Activated CD4-positive, alpha-beta T cell treated with anti-CD3 and anti-CD28 coated beads, Interleukin-2, amount 50 U/mL, for 16 hours (primary cell): ENCODE measurements around the gene CSAG1.
"Not testable (repeated sequence)": the region's sequence is repeated elsewhere in the genome, so short reads cannot be mapped to it uniquely, and the experiment has no call there.

Experiments used
- DNase-seq: peaks from one replicate; pipeline ENCODE4 v3.0.0-alpha.2; 2020

Gene CSAG1, protein sequence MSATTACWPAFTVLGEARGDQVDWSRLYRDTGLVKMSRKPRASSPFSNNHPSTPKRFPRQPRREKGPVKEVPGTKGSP

DNA sequence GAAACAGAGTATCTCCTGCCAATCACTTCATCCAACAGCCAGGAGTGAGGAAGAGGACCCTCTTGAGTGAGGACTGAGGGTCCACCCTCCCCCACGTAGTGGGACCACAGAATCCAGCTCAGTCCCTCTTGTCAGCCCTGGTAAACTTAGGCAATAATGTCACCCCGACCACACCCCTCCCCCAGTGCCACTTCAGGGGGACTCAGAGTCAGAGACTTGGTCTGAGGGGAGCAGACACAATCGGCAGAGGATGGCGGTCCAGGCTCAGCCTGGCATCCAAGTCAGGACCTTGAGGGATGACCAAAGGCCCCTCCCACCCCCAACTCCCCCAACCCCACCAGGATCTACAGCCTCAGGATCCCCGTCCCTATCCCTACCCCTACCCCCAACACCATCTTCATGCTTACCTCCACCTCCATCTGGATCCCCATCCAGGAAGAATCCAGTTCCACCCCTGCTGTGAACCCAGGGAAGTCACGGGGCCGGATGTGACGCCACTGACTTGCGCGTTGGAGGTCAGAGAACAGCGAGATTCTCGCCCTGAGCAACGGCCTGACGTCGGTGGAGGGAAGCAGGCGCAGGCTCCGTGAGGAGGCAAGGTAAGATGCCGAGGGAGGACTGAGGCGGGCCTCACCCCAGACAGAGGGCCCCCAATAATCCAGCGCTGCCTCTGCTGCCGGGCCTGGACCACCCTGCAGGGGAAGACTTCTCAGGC is at the start of gene CSAG1, which contains the start of gene MAGEA12:
CSAG1 (minus strand) TSS at position 461 of the 715 bp plus-strand sequence. CDS start 1,261 bp downstream, outside the sequence.
MAGEA12 (plus strand) TSS at position 497 of the 715 bp plus-strand sequence. CDS start 2,405 bp downstream, outside the sequence.
- no peak for DNase-seq

DNA sequence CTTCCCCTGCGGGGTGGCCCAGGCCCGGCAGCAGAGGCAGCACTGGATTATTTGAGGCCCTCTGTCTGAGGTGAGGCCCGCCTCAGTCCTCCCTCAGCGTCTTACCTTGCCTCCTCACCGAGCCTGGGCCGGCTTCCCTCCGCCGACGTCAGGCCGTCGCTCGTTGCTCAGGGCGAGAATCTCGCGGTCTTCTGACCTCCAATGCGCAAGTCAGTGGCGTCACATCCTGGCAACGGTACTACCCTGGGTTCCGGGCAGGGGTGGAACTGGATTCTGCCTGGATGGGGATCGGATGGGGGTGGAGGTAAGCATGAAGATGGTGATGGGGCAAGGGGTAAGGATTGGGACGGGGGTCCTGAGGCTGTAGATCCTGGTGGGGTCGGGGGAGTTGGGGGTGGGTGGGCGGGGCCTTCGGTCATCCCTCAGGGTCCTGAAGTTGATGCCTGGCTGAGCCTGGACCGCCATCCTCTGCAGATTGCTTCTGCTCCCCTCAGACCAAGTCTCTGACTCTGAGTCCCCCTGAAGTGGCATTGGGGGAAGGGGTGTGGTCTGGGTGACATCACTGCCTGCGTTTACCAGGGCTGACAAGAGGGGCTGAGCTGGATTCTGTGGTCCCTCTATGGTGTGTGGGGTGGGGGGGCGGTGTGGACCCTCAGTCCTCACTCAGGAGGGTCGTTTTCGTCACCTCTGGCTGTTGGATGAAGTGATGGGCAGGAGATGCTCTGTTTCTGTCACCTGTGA is 36.2 kb upstream of the CSAG1 start, which contains the start of gene MAGEA6:
MAGEA6 (minus strand) TSS at position 141 of the 741 bp plus-strand sequence. CDS start 2,039 bp downstream, outside the sequence.
- DNase-seq = not testable (repeated sequence)

DNA sequence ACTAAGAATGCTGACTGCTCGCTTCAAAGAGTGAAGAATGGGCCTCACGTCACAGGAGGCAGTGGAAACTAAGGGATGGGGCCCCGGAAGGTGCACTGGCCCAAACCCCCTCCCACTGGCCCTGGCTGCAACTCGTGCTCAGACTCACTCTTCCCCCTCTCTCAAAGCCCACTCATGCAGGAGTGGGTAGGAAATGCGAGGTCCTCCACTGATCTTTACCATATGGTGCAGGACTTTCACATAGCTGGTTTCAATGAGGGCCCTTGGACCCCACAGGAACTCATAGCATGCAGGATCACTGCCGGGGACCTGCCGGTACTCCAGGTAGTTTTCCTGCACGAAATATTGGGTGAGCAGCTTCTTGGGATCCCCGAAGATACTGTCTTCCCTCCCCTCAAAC is 33.0 kb upstream of the CSAG1 start:
- not testable (repeated sequence) for DNase-seq

DNA sequence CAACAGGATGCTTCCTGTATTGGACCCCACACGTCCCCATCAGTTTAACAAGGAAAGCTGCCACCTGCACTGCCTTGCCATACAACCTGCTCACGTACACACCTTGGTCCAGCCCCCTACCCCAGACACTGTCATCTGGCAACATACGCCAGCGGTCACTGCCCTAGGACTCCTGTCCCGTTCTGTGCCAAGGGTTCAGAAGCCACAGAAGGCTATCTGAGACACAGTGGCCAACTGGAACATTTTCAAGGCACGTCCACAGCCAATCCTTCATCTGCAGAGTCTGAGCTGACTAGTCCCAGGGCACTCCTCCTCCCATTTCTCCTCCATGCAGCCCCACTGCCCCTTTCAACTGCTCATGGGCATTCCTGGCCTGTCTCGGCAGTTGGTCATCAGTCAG is 28.1 kb upstream of the CSAG1 start:
- DNase-seq = not testable (repeated sequence)

DNA sequence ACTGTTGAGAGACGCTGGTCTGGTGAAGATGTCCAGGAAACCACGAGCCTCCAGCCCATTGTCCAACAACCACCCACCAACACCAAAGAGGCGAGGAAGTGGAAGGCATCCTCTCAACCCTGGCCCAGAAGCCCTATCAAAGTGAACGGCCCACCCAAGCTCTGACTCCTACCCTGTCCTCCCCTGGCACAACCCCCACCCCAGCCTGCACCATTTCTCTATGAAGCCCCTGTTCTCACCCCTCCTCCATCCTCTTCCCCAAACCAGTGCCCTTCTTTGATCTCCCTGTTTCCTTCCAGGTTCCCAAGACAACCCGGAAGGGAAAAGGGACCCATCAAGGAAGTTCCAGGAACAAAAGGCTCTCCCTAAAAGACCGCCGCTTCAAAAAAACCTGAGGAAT is 26.0 kb upstream of the CSAG1 start:
- not testable (repeated sequence) for DNase-seq

DNA sequence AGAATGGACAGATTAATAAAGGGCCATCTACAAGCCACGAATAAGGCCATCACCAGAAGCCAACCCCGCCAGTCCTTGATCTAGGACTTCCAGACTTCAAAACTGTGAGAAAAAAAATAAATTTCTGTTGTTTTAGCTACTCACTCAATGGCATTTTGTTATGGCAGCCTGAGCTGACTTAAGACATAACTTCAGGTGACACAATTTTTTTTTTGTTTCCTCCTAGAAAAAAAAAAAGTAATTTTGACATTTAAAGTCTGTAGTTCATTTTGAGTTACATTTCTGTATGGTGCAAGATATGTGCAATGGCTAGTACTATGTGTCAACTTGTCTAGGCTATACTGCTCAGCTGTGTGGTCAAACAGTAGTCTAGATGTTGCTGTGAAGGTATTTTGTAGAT is 25.4 kb upstream of the CSAG1 start, which contains the start of gene CSAG3:
CSAG3 (plus strand) TSS at position 301 of the 400 bp plus-strand sequence.
- DNase-seq = not testable (repeated sequence)

DNA sequence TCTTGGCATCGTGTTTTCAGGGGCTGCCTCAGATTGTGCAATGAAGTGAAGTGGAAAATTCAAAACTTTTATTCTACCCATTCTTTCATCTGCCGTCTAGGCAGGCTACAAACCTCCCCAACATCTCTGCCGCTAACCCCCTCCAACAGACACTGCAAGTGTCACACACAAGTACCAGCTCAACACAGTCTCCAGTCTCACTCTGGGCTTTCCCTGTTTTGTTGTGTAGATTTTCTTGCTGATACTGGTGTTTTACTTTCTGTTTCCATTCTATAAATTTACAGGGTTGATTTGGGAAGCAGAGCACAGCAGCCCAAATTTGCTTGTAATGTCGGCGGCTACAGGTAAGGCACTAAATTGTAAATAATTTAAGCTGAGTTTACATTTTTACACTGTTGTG is 21.4 kb upstream of the CSAG1 start:
- DNase-seq = not testable (repeated sequence)

DNA sequence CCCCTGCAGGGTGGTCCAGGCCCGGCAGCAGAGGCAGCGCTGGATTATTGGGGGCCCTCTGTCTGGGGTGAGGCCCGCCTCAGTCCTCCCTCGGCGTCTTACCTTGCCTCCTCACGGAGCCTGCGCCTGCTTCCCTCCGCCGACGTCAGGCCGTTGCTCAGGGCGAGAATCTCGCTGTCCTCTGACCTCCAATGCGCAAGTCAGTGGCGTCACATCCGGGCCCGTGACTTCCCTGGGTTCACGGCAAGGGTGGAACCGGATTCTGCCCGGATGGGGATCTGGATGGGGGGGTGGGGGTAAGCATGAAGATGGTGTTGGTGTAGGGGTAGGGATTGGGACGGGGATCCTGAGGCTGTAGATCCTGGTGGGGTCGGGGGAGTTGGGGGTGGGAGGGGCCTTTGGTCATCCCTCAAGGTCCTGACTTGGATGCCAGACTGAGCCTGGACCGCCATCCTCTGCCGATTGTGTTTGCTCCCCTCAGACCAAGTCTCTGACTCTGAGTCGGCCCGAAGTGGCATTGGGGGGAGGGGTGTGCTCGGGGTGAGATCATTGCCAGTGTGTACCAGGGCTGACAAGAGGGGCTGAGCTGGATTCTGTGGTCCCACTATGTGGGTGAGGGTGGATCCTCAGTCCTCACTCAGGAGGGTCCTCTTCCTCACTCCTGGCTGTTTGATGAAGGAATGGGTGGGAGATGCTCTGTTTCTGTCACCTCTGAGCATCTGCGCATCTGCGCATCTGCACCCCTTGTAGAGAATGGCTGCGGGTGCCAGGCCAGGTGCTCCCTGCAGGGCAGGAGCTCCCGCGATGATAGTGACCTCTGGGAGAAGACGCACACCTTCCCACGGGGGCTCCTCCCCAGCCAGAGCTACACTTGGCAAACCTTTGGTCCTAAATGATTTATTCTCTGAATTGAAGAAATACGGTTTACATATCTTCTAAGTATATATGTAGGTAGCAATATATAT is 20.4 kb upstream of the CSAG1 start, which contains the start of gene MAGEA2:
MAGEA2 (minus strand) TSS at position 157 of the 965 bp plus-strand sequence. CDS start 2,479 bp downstream, outside the sequence.
- DNase-seq = not testable (repeated sequence)

DNA sequence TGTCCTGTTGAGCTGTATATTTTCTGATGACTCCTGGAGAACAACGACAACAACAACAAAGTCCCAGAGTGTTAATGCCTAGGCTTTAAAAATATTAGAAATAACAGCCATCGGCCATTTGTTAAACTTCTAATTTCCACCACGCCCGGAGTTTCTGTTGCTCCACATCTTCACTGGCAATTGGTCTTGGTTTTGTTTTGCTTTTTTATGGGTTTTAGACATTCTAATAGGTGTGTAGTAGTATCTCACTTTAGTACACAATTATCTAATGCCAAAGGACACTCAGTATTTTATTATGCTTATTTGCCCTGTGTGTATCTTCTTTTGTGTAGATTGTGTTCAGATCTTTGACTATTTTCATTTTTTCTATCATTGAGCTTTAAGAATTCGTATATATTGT is 5.0 kb upstream of the CSAG1 start:
- no peak for DNase-seq

DNA sequence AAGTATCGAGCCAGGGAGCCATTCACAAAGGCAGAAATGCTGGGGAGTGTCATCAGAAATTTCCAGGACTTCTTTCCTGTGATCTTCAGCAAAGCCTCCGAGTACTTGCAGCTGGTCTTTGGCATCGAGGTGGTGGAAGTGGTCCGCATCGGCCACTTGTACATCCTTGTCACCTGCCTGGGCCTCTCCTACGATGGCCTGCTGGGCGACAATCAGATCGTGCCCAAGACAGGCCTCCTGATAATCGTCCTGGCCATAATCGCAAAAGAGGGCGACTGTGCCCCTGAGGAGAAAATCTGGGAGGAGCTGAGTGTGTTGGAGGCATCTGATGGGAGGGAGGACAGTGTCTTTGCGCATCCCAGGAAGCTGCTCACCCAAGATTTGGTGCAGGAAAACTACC is 3.0 kb upstream of the CSAG1 start:
- DNase-seq = not testable (repeated sequence)

DNA sequence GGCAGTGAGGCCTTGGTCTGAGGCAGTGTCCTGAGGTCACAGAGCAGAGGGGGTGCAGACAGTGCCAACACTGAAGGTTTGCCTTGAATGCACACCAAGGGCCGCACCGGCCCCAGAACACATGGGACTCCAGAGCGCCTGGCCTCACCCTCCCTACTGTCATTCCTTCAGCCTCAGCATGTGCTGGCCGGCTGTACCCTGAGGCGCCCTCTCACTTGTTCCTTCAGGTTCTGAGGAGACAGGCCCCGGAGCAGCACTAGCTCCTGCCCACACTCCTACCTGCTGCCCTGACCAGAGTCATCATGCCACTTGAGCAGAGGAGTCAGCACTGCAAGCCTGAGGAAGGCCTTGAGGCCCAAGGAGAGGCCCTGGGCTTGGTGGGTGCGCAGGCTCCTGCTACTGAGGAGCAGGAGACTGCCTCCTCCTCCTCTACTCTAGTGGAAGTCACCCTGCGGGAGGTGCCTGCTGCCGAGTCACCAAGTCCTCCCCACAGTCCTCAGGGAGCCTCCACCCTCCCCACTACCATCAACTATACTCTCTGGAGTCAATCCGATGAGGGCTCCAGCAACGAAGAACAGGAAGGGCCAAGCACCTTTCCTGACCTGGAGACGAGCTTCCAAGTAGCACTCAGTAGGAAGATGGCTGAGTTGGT is 2.5 kb upstream of the CSAG1 start:
- no peak for DNase-seq

DNA sequence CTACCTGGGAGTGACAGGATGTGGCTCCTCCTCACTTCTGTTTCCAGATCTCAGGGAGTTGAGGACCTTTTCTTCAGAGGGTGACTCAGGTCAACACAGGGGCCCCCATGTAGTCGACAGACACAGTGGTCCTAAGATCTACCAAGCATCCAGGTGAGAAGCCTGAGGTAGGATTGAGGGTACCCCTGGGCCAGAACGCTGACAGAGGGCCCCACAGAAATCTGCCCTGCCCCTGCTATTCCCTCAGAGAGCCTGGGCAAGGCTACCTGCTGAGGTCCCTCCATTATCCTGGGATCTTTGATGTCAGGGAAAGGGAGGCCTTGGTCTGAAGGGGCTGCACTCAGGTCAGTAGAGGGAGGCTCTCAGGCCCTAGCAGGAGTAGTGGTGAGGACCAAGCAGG is 1.6 kb upstream of the CSAG1 start:
- DNase-seq = no peak

DNA sequence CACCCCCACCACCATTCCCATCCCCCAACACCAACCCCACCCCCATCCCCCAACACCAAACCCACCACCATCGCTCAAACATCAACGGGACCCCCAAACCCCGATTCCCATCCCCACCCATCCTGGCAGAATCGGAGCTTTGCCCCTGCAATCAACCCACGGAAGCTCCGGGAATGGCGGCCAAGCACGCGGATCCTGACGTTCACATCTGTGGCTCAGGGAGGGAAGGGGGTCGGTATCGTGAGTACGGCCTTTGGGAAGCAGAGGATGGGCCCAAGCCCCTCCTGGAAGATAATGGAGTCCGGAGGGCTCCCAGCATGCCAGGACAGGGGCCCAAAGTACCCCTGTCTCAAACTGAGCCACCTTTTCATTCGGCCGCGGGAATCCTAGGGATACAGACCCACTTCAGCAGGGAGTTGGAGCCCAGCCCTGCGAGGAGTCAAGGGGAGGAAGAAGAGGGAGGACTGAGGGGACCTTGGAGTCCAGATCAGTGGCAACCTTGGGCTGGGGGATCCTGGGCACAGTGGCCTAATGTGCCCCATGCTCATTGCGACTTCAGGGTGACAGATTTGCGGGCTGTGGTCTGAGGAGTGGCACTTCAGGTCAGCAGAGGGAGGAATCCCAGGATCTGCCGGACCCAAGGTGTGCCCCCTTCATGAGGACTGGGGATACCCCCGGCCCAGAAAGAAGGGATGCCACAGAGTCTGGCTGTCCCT is 780 bp upstream of the CSAG1 start:
- not testable (repeated sequence) for DNase-seq

DNA sequence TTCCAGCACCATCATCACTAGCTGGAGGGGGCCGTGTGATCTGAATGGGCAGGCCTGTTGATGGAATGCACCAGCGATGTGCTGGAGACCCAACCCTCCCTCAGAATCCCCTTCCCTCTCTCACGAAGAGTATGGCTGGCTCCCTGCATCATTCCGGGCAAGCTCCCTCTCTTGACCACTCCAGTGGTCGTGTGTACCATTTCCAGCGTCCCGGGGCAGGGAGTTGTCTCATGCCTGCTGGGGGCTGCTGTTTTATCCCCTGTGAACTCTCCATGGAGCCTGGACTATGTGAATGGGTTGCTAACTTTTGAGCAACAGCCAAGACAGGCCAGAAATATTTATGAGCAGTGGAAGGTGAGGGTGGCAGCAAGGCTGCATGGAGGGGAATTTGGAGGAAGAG is 8.1 kb downstream of the CSAG1 start:
- DNase-seq = no peak

DNA sequence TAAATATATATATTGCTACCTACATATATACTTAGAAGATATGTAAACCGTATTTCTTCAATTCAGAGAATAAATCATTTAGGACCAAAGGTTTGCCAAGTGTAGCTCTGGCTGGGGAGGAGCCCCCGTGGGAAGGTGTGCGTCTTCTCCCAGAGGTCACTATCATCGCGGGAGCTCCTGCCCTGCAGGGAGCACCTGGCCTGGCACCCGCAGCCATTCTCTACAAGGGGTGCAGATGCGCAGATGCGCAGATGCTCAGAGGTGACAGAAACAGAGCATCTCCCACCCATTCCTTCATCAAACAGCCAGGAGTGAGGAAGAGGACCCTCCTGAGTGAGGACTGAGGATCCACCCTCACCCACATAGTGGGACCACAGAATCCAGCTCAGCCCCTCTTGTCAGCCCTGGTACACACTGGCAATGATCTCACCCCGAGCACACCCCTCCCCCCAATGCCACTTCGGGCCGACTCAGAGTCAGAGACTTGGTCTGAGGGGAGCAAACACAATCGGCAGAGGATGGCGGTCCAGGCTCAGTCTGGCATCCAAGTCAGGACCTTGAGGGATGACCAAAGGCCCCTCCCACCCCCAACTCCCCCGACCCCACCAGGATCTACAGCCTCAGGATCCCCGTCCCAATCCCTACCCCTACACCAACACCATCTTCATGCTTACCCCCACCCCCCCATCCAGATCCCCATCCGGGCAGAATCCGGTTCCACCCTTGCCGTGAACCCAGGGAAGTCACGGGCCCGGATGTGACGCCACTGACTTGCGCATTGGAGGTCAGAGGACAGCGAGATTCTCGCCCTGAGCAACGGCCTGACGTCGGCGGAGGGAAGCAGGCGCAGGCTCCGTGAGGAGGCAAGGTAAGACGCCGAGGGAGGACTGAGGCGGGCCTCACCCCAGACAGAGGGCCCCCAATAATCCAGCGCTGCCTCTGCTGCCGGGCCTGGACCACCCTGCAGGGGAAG is 19.4 kb downstream of the CSAG1 start, which contains the start of gene MAGEA2B:
MAGEA2B (plus strand) TSS at position 814 of the 973 bp plus-strand sequence. CDS start 2,479 bp downstream, outside the sequence.
- DNase-seq = not testable (repeated sequence)

DNA sequence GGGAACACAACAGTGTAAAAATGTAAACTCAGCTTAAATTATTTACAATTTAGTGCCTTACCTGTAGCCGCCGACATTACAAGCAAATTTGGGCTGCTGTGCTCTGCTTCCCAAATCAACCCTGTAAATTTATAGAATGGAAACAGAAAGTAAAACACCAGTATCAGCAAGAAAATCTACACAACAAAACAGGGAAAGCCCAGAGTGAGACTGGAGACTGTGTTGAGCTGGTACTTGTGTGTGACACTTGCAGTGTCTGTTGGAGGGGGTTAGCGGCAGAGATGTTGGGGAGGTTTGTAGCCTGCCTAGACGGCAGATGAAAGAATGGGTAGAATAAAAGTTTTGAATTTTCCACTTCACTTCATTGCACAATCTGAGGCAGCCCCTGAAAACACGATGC is 20.3 kb downstream of the CSAG1 start:
- DNase-seq = not testable (repeated sequence)

DNA sequence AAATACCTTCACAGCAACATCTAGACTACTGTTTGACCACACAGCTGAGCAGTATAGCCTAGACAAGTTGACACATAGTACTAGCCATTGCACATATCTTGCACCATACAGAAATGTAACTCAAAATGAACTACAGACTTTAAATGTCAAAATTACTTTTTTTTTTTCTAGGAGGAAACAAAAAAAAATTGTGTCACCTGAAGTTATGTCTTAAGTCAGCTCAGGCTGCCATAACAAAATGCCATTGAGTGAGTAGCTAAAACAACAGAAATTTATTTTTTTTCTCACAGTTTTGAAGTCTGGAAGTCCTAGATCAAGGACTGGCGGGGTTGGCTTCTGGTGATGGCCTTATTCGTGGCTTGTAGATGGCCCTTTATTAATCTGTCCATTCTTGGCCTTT is 24.3 kb downstream of the CSAG1 start, which contains the start of gene CSAG2:
CSAG2 (minus strand) TSS at position 101 of the 400 bp plus-strand sequence. CDS start 161 bp downstream, outside the sequence.
- not testable (repeated sequence) for DNase-seq

DNA sequence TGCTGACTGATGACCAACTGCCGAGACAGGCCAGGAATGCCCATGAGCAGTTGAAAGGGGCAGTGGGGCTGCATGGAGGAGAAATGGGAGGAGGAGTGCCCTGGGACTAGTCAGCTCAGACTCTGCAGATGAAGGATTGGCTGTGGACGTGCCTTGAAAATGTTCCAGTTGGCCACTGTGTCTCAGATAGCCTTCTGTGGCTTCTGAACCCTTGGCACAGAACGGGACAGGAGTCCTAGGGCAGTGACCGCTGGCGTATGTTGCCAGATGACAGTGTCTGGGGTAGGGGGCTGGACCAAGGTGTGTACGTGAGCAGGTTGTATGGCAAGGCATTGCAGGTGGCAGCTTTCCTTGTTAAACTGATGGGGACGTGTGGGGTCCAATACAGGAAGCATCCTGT is 27.0 kb downstream of the CSAG1 start:
- DNase-seq = not testable (repeated sequence)

DNA sequence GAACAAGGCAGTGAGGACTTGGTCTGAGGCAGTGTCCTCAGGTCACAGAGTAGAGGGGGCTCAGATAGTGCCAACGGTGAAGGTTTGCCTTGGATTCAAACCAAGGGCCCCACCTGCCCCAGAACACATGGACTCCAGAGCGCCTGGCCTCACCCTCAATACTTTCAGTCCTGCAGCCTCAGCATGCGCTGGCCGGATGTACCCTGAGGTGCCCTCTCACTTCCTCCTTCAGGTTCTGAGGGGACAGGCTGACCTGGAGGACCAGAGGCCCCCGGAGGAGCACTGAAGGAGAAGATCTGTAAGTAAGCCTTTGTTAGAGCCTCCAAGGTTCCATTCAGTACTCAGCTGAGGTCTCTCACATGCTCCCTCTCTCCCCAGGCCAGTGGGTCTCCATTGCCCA is 33.1 kb downstream of the CSAG1 start:
- not testable (repeated sequence) for DNase-seq
